RWPE2 (cell line): ENCODE results near the gene C1orf56.

Source experiments
- ATAC-seq: fragments of 200-7000 bp; cut with Tn5 transposase; 3 replicates; pipeline ENCODE4 v1.9.1; 2021; ENCODE audit warnings: low read depth
- DNase-seq: peaks from one replicate; pipeline ENCODE4 v3.0.0-alpha.2; 2020; ENCODE audit warnings: low spot score
- H3K27ac ChIP-seq: fragments of 450-650 bp; 2 replicates; pipeline ENCODE4 v1.5.1; 2017; ENCODE audit warnings: mild to moderate bottlenecking; ENCODE audit not compliant: poor library complexity, severe bottlenecking
- H3K27me3 ChIP-seq: fragments of 250-450 bp; sonication (Bioruptor Pico); 2 replicates; pipeline ENCODE4 v1.5.1; 2021; ENCODE audit warnings: mild to moderate bottlenecking, moderate library complexity; ENCODE audit not compliant: insufficient read depth, poor library complexity, severe bottlenecking
- H3K36me3 ChIP-seq: fragments of 250-450 bp; sonication (Bioruptor Pico); 2 replicates; pipeline ENCODE4 v1.5.1; 2020; ENCODE audit warnings: low read depth, mild to moderate bottlenecking, moderate library complexity
- H3K4me1 ChIP-seq: fragments of 250-450 bp; sonication (Bioruptor Pico); 2 replicates; pipeline ENCODE4 v1.5.1; 2021; ENCODE audit warnings: mild to moderate bottlenecking, moderate library complexity; ENCODE audit not compliant: insufficient read depth, poor library complexity, severe bottlenecking
- H3K4me3 ChIP-seq: fragments of 250-450 bp; sonication (Bioruptor Pico); 2 replicates; pipeline ENCODE4 v1.5.1; 2021; ENCODE audit warnings: mild to moderate bottlenecking, moderate library complexity; ENCODE audit not compliant: severe bottlenecking
- H3K9me3 ChIP-seq: fragments of 250-450 bp; sonication (Bioruptor Pico); 2 replicates; pipeline ENCODE4 v1.5.1; 2021; ENCODE audit warnings: mild to moderate bottlenecking, moderate library complexity; ENCODE audit not compliant: severe bottlenecking
- TF ChIP-seq, protein P1 (sequence below): fragments of 450-650 bp; IDR thresholded peaks from one replicate; pipeline ENCODE4 v1.5.1; 2017; ENCODE audit warnings: mild to moderate bottlenecking, moderate library complexity; ENCODE audit not compliant: poor library complexity, severe bottlenecking

The C1orf56 gene

DNA sequence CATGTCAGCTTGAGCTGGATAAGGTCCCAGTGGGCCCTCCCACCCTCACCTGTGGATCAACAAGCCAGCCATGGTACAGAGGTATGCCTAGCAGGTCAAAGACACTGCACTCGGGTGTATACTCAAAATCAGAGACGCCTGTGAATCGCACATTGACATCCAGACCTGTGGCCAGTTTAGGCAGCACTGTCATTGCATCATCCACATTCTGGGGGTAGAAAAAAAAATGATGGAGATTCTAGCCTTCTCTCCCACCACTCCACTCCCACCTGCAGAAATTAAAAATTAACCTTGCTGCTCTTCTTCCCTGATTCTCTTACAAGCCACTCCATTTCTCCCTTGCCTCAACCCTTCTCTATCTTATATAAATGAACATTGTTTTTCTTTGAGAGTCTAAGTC is 47.1 kb upstream of the C1orf56 start:
- Histone ChIP-seq H3K9me3 (no peaks in the 10 kb centered on the region), H3K27ac (no peak overlapping the region), H3K27me3 (no peaks in the 10 kb centered on the region), H3K4me3 (no peak overlapping the region), H3K4me1 (peaks cover 11% of the 10 kb centered on the region), H3K36me3 (peaks cover 5% of the 10 kb centered on the region; the same call in 1 of the 2 replicates)
- TF ChIP-seq, protein P1, sequence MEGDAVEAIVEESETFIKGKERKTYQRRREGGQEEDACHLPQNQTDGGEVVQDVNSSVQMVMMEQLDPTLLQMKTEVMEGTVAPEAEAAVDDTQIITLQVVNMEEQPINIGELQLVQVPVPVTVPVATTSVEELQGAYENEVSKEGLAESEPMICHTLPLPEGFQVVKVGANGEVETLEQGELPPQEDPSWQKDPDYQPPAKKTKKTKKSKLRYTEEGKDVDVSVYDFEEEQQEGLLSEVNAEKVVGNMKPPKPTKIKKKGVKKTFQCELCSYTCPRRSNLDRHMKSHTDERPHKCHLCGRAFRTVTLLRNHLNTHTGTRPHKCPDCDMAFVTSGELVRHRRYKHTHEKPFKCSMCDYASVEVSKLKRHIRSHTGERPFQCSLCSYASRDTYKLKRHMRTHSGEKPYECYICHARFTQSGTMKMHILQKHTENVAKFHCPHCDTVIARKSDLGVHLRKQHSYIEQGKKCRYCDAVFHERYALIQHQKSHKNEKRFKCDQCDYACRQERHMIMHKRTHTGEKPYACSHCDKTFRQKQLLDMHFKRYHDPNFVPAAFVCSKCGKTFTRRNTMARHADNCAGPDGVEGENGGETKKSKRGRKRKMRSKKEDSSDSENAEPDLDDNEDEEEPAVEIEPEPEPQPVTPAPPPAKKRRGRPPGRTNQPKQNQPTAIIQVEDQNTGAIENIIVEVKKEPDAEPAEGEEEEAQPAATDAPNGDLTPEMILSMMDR: no peak
- DNase-seq: no peak
- no peak for ATAC-seq

DNA sequence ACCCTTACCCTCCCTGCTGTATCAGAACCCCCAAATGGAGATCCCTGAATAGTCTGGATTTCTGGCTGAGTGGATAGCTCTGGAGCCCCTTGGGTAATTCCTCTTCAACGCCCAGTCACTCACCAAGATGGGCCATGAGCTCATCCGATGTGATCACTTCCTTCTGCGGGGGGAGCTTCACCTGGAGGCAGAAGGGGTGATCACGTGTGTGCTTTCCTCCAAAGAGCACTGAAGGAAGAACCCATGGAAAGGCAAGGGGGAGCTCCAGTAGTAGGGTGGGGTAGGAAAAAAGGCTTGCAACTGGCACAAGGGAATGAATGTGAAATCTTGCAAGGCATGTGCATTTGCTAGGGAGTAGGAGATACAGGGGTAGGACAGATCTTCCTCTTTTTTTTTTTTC is 45.9 kb upstream of the C1orf56 start:
- H3K27ac ChIP-seq: no peak overlapping the region
- DNase-seq (no peak), ATAC-seq (peak; percentile 12; the same call in 1 of the 3 replicates)
- H3K9me3 ChIP-seq: no peaks in the 10 kb centered on the region
- TF ChIP-seq, protein P1: no peak
- H3K4me1 ChIP-seq: peaks cover 11% of the 10 kb centered on the region
- H3K36me3 ChIP-seq: peaks cover 5% of the 10 kb centered on the region; the same call in 1 of the 2 replicates
- H3K4me3 ChIP-seq: no peak overlapping the region
- no peaks in the 10 kb centered on the region for H3K27me3 ChIP-seq

DNA sequence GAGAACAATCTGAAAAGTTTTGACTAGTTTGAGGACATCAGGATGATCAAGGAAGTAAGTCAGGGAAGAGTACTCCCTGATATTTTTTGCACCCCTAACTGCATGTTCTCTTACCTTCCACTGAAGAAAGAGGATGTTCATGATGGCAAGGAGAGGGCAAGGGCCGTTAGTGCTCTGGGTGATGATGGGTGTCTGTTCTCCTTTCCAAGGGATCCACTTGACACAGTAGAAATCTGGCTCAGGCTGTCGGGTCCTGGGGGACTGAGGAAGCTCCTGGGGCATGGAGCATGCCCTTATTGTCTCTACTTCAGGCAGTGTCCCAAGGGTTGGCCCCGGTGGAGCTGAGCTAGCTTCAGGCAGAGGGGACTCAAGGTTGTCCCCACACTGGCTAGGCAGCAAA is 45.5 kb upstream of the C1orf56 start:
- Histone ChIP-seq H3K27ac (no peak overlapping the region), H3K9me3 (no peaks in the 10 kb centered on the region), H3K27me3 (no peaks in the 10 kb centered on the region), H3K4me1 (peaks cover 14% of the 10 kb centered on the region), H3K36me3 (peaks cover 5% of the 10 kb centered on the region; the same call in 1 of the 2 replicates), H3K4me3 (no peak overlapping the region)
- no peak for ATAC-seq
- DNase-seq: no peak
- TF ChIP-seq, protein P1: no peak

GRCh38 chr1:151002611-151003010 is 44.9 kb upstream of the C1orf56 start:
- TF ChIP-seq, protein P1: no peak
- Histone ChIP-seq H3K9me3 (no peaks in the 10 kb centered on the region), H3K36me3 (peaks cover 5% of the 10 kb centered on the region; the same call in 1 of the 2 replicates), H3K27ac (no peak overlapping the region), H3K27me3 (no peaks in the 10 kb centered on the region), H3K4me1 (peaks cover 15% of the 10 kb centered on the region), H3K4me3 (no peak overlapping the region)
- ATAC-seq (no peak), DNase-seq (no peak)

- TF ChIP-seq, protein P1: no peak
- peaks cover 5% of the 10 kb centered on the region; the same call in 1 of the 2 replicates for H3K36me3 ChIP-seq
- H3K9me3 ChIP-seq: no peaks in the 10 kb centered on the region
- H3K27ac ChIP-seq: no peak overlapping the region
- H3K4me1 ChIP-seq: peaks cover 18% of the 10 kb centered on the region
- DNase-seq: no peak
- H3K4me3 ChIP-seq: no peak overlapping the region
- no peaks in the 10 kb centered on the region for H3K27me3 ChIP-seq
- ATAC-seq: no peak
Observed at GRCh38 chr1:151003180-151003579, 44.4 kb upstream of the C1orf56 start.
